OCI-LY7 (cell line): ENCODE data around the gene SLC6A19. TPM values are rescaled to one million over a fixed set of nuclear protein-coding genes. Genes with fewer than 3 reads are reported as not detected.

Source experiments
- BruUV-seq: library from RNA; stranded (reverse); fragments of 400-500 nt; replicated peaks from 2 replicates; lab custom pipeline; 2021; lab: Mats Ljungman, UMichigan
- CTCF ChIA-PET: fragments of 300-600 bp; sonication (Branson Sonifier 250); formaldehyde crosslinking; loops from one replicate; lab custom pipeline; 2022; ENCODE audit warnings: antibody characterized with exemption; ENCODE audit not compliant: unreplicated experiment; lab: Charles Lee
- POLR2A ChIA-PET: fragments of 300-600 bp; sonication (Branson Sonifier 250); formaldehyde crosslinking; loops from one replicate; lab custom pipeline; 2022; ENCODE audit warnings: antibody characterized with exemption; lab: Charles Lee
- DNase-seq: peaks from one replicate; pipeline ENCODE4 v3.0.0-alpha.2; 2015; ENCODE audit warnings: low spot score
- H2AFZ ChIP-seq: fragments of 200-600 bp; sonication (generic), shearing (Covaris generic); 2 replicates; pipeline ENCODE4 v1.6.1; 2014; ENCODE audit warnings: mild to moderate bottlenecking, antibody characterized with exemption, low read length, moderate library complexity
- H3K27ac ChIP-seq: fragments of 200-600 bp; sonication (generic); 2 replicates; pipeline ENCODE4 v1.5.1; 2014; ENCODE audit warnings: mixed run types, low read depth, mild to moderate bottlenecking, moderate library complexity, low read length, inconsistent platforms; ENCODE audit not compliant: poor library complexity, severe bottlenecking
- H3K36me3 ChIP-seq: fragments of 200-600 bp; sonication (generic); 2 replicates; pipeline ENCODE4 v1.6.1; 2014; ENCODE audit warnings: mild to moderate bottlenecking, antibody characterized with exemption, low read length, moderate library complexity, mixed read lengths; ENCODE audit not compliant: insufficient read depth
- H3K4me1 ChIP-seq: fragments of 200-600 bp; sonication (generic); 2 replicates; pipeline ENCODE4 v1.5.1; 2014; ENCODE audit warnings: mild to moderate bottlenecking, low read length; ENCODE audit not compliant: insufficient read depth, poor library complexity, severe bottlenecking
- H3K4me2 ChIP-seq: fragments of 200-600 bp; sonication (generic); 2 replicates; pipeline ENCODE4 v1.6.1; 2014; ENCODE audit warnings: mild to moderate bottlenecking, low read length
- H3K4me3 ChIP-seq: fragments of 200-600 bp; sonication (generic); 2 replicates; pipeline ENCODE4 v1.5.1; 2014; ENCODE audit warnings: mild to moderate bottlenecking, low read depth, low read length; ENCODE audit not compliant: poor library complexity, severe bottlenecking
- H3K79me2 ChIP-seq: fragments of 200-600 bp; sonication (generic); 2 replicates; pipeline ENCODE4 v1.6.1; 2016; ENCODE audit warnings: low read depth, mild to moderate bottlenecking, low read length, moderate library complexity, mixed read lengths; ENCODE audit not compliant: insufficient read depth
- H3K9me2 ChIP-seq: fragments of 200-600 bp; sonication (generic); 2 replicates; pipeline ENCODE4 v1.6.1; 2016; ENCODE audit warnings: mild to moderate bottlenecking, low read length, mixed read lengths; ENCODE audit not compliant: insufficient read depth
- H3K9me3 ChIP-seq: fragments of 200-600 bp; sonication (generic); 2 replicates; pipeline ENCODE4 v1.6.1; 2014; ENCODE audit warnings: mild to moderate bottlenecking, mixed run types, low read length, mixed read lengths
- H4K20me1 ChIP-seq: fragments of 200-600 bp; sonication (generic); 2 replicates; pipeline ENCODE4 v1.6.1; 2014; ENCODE audit warnings: mild to moderate bottlenecking, antibody characterized with exemption, low read length, moderate library complexity, mixed read lengths; ENCODE audit not compliant: insufficient read depth
- EZH2phosphoT487 ChIP-seq: fragments of 200-600 bp; sonication (generic); IDR thresholded peaks from 2 replicates; pipeline ENCODE4 v1.6.1; 2018; ENCODE audit warnings: low read depth, borderline replicate concordance, mild to moderate bottlenecking, mixed run types, antibody characterized with exemption, low read length, moderate library complexity, mixed read lengths
- intact Hi-C: fragments of 100-400 bp; cut with micrococcal nuclease; formaldehyde crosslinking; loops from one replicate; pipeline ENCODE4 v1.10.0; 2022; ENCODE audit not compliant: unreplicated experiment
- total RNA-seq, 2 experiments: library from RNA; depleted of rRNA in 1 of 2; stranded (reverse); fragments of >200 nt in 1 of 2; shearing (Covaris generic) in 1 of 2; gene quantifications; 2 replicates each; pipeline ENCODE4 v1.2.3, GENCODE V29; 2014 to 2022
- TF ChIP-seq, protein P1 (sequence below): fragments of 200-600 bp; sonication (generic); conservative IDR thresholded peaks from 2 replicates; pipeline ENCODE4 v1.5.1; 2014; ENCODE audit warnings: mild to moderate bottlenecking, antibody characterized with exemption, low read length, moderate library complexity, mixed read lengths

The SLC6A19 gene
- total RNA-seq, 2 experiments from 2014 or later: not detected

GRCh38 chr5:1196562-1196961 is 4.8 kb upstream of the SLC6A19 start:
- no peaks in the 10 kb centered on the region for H3K9me3 ChIP-seq
- TF ChIP-seq, protein P1, sequence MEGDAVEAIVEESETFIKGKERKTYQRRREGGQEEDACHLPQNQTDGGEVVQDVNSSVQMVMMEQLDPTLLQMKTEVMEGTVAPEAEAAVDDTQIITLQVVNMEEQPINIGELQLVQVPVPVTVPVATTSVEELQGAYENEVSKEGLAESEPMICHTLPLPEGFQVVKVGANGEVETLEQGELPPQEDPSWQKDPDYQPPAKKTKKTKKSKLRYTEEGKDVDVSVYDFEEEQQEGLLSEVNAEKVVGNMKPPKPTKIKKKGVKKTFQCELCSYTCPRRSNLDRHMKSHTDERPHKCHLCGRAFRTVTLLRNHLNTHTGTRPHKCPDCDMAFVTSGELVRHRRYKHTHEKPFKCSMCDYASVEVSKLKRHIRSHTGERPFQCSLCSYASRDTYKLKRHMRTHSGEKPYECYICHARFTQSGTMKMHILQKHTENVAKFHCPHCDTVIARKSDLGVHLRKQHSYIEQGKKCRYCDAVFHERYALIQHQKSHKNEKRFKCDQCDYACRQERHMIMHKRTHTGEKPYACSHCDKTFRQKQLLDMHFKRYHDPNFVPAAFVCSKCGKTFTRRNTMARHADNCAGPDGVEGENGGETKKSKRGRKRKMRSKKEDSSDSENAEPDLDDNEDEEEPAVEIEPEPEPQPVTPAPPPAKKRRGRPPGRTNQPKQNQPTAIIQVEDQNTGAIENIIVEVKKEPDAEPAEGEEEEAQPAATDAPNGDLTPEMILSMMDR: no peak
- TF ChIP-seq EZH2phosphoT487: no peak
- BruUV-seq: no TSS peak

GRCh38 chr5:1197876-1198666 is 3.3 kb upstream of the SLC6A19 start:
- no peaks in the 10 kb centered on the region for H3K9me2 ChIP-seq
- no peak for TF ChIP-seq EZH2phosphoT487
- TF ChIP-seq, protein P1: no peak
- CTCF ChIA-PET: no interaction called here

More at GRCh38 chr5:1196562-1196961, 4.8 kb upstream of the SLC6A19 start:
- ChIA-PET POLR2A (interaction anchor here (0.6 kb wide), 2 partner anchors 8 to 18 kb away, joined by 3 read pairs; no protein-coding TSS in a partner anchor), CTCF (no interaction called here)
- intact Hi-C loops: no loop called here
- Histone ChIP-seq H3K9me2 (no peaks in the 10 kb centered on the region), H2AFZ (no peak overlapping the region), H3K4me2 (no peak overlapping the region), H3K27ac (no peak overlapping the region), H3K4me3 (no peak overlapping the region), H3K4me1 (no peaks in the 10 kb centered on the region), H4K20me1 (no peaks in the 10 kb centered on the region), H3K36me3 (no peaks in the 10 kb centered on the region), H3K79me2 (no peaks in the 10 kb centered on the region)
- no peak for DNase-seq

GRCh38 chr5:1199340-1199648 is 2.1 kb upstream of the SLC6A19 start:
- TF ChIP-seq EZH2phosphoT487: no peak
- intact Hi-C loops: no loop called here
- Histone ChIP-seq H4K20me1 (no peaks in the 10 kb centered on the region), H3K36me3 (no peaks in the 10 kb centered on the region), H3K4me3 (no peak overlapping the region), H3K4me1 (no peaks in the 10 kb centered on the region), H3K9me2 (no peaks in the 10 kb centered on the region), H3K27ac (no peak overlapping the region), H3K9me3 (no peaks in the 10 kb centered on the region), H3K79me2 (no peaks in the 10 kb centered on the region), H2AFZ (no peak overlapping the region), H3K4me2 (no peak overlapping the region)
- ChIA-PET POLR2A (no interaction called here), CTCF (no interaction called here)
- no TSS peak for BruUV-seq
- DNase-seq: no peak

More at GRCh38 chr5:1197876-1198666, 3.3 kb upstream of the SLC6A19 start:
- H3K27ac ChIP-seq: no peak overlapping the region
- H2AFZ ChIP-seq: no peak overlapping the region
- H3K4me3 ChIP-seq: no peak overlapping the region
- H3K36me3 ChIP-seq: no peaks in the 10 kb centered on the region
- H3K4me1 ChIP-seq: no peaks in the 10 kb centered on the region
- no peaks in the 10 kb centered on the region for H3K79me2 ChIP-seq
- POLR2A ChIA-PET: no interaction called here
- no TSS peak for BruUV-seq
- no peaks in the 10 kb centered on the region for H3K9me3 ChIP-seq
- no peaks in the 10 kb centered on the region for H4K20me1 ChIP-seq
- H3K4me2 ChIP-seq: no peak overlapping the region
- intact Hi-C loops: no loop called here
- no peak for DNase-seq
